ENCODE measurements around the gene CLNK. TPM values are rescaled to one million over a fixed set of nuclear protein-coding genes. Genes with fewer than 3 reads are reported as not detected.

The CLNK gene
- total and polyA plus RNA-seq, 12 donors, result 0.15 to 0.62 TPM; not detected in 10

- ATAC-seq (no peak), DNase-seq (no peak)
- intact Hi-C loops (cut with DNase I), result no loop called here
- Histone ChIP-seq H3K4me1 (no peaks in the 10 kb centered on the region), H3K9me3 (no peaks in the 10 kb centered on the region), H3K27ac (no peak overlapping the region), H3K4me3 (no peak overlapping the region), H3K27me3 (peaks cover 0 to 8% (median 0%) of the 10 kb centered on the region in 7 donors), H3K36me3 (no peaks in the 10 kb centered on the region)
- 55 to 61% methylated on average over 6 of the region's 6 CpGs for WGBS, 2 donors
- TF ChIP-seq CTCF (IDR thresholded peaks at IDR 0.05), result no peak
These were observed 85.7 kb downstream of the CLNK start for GRCh38 chr4:10598829-10599228.

GRCh38 chr4:10596586-10597290, 87.8 kb downstream of the CLNK start:
- ATAC-seq (no peak), DNase-seq (no peak)
- no peak overlapping the region for H3K27ac ChIP-seq
- no peaks in the 10 kb centered on the region for H3K36me3 ChIP-seq
- no peak for TF ChIP-seq CTCF (IDR thresholded peaks at IDR 0.05)
- H3K4me3 ChIP-seq, result no peak overlapping the region
- H3K27me3 ChIP-seq, result peaks cover 0 to 8% (median 0%) of the 10 kb centered on the region in 7 donors
- no peaks in the 10 kb centered on the region for H3K4me1 ChIP-seq
- intact Hi-C loops (cut with DNase I), result no loop called here
- H3K9me3 ChIP-seq, result no peaks in the 10 kb centered on the region
- 85 to 88% methylated on average over 2 of the region's 2 CpGs for WGBS, 2 donors

- ATAC-seq (no peak), DNase-seq (no peak)
- Histone ChIP-seq H3K36me3 (no peaks in the 10 kb centered on the region), H3K27me3 (peaks cover 0 to 24% (median 0%) of the 10 kb centered on the region in 7 donors), H3K4me1 (peaks cover 0 to 6% (median 0%) of the 10 kb centered on the region in 9 donors), H3K9me3 (no peaks in the 10 kb centered on the region), H3K4me3 (no peak overlapping the region), H3K27ac (no peak overlapping the region)
- 86 to 87% methylated on average over 10 of the region's 10 CpGs for WGBS, 2 donors
- intact Hi-C loops (cut with DNase I), result no loop called here
- no peak for TF ChIP-seq CTCF (IDR thresholded peaks at IDR 0.05)
These were observed 91.4 kb downstream of the CLNK start for GRCh38 chr4:10593130-10593529.

GRCh38 chr4:10590896-10591295, 93.7 kb downstream of the CLNK start:
- intact Hi-C loops (cut with DNase I), result no loop called here
- peaks cover 0 to 6% (median 0%) of the 10 kb centered on the region in 9 donors for H3K4me1 ChIP-seq
- DNase-seq, result no peak
- no peaks in the 10 kb centered on the region for H3K9me3 ChIP-seq
- ATAC-seq, result no peak
- TF ChIP-seq CTCF (IDR thresholded peaks at IDR 0.05), result no peak
- peaks cover 0 to 21% (median 0%) of the 10 kb centered on the region in 7 donors for H3K27me3 ChIP-seq
- H3K36me3 ChIP-seq, result no peaks in the 10 kb centered on the region
- H3K4me3 ChIP-seq, result no peak overlapping the region
- no peak overlapping the region for H3K27ac ChIP-seq
- WGBS, 2 donors, result 80 to 81% methylated on average over 6 of the region's 6 CpGs
